Gastroesophageal sphincter (tissue), 3 donors: ENCODE results near the gene LRP10.

ENCODE experiments used
- POLR2A ChIP-seq, 2 donors: fragments of 450-650 bp; IDR thresholded peaks; one replicate each; pipeline ENCODE4 v1.6.1; 2017; ENCODE audit warnings: antibody characterized with exemption in 2 of 2, mild to moderate bottlenecking in 2 of 2, moderate library complexity in 1 of 2
- POLR2AphosphoS5 ChIP-seq: sonication (generic); formaldehyde crosslinking; IDR thresholded peaks from one replicate; pipeline ENCODE4 v1.6.1; 2017; ENCODE audit warnings: antibody characterized with exemption
- TF ChIP-seq, protein P1 (sequence below), 4 experiments: fragments of 200-600 bp in 2 of 4; fragments of 450-650 bp in 2 of 4; sonication (generic) in 1 of 4; IDR thresholded peaks; one replicate each; pipeline ENCODE4 v1.5.1; 2017 to 2019; ENCODE audit warnings: antibody characterized with exemption in 4 of 4, mild to moderate bottlenecking in 2 of 4, moderate library complexity in 2 of 4

DNA sequence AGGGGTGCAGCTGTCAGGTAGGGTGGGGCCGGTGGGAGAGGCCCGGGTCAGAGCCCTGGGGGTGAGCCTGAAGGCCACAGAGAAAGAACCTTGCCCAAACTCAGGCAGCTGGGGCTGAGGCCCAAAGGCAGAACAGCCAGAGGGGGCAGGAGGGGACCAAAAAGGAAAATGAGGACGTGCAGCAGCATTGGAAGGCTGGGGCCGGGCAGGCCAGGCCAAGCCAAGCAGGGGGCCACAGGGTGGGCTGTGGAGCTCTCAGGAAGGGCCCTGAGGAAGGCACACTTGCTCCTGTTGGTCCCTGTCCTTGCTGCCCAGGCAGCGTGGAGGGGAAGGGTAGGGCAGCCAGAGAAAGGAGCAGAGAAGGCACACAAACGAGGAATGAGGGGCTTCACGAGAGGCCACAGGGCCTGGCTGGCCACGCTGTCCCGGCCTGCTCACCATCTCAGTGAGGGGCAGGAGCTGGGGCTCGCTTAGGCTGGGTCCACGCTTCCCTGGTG, 24.7 kb upstream of the LRP10 start:
- TF ChIP-seq POLR2AphosphoS5 (no peak), POLR2A (IDR thresholded peaks at IDR 0.05) (no peak)
- TF ChIP-seq, protein P1, sequence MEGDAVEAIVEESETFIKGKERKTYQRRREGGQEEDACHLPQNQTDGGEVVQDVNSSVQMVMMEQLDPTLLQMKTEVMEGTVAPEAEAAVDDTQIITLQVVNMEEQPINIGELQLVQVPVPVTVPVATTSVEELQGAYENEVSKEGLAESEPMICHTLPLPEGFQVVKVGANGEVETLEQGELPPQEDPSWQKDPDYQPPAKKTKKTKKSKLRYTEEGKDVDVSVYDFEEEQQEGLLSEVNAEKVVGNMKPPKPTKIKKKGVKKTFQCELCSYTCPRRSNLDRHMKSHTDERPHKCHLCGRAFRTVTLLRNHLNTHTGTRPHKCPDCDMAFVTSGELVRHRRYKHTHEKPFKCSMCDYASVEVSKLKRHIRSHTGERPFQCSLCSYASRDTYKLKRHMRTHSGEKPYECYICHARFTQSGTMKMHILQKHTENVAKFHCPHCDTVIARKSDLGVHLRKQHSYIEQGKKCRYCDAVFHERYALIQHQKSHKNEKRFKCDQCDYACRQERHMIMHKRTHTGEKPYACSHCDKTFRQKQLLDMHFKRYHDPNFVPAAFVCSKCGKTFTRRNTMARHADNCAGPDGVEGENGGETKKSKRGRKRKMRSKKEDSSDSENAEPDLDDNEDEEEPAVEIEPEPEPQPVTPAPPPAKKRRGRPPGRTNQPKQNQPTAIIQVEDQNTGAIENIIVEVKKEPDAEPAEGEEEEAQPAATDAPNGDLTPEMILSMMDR (IDR thresholded peaks at IDR 0.05) = no peak
